Measurements from ENCODE around the gene DNAH10. TPM values are rescaled to one million over a fixed set of nuclear protein-coding genes. Genes with fewer than 3 reads are reported as not detected.
"Not testable (repeated sequence)": the region's sequence is repeated elsewhere in the genome, so short reads cannot be mapped to it uniquely, and the experiment has no call there.

Gene DNAH10
- total RNA-seq, 1 experiment from 2014 or later, result 0.17 TPM

GRCh38 chr12:123788541-123788940, 26.4 kb downstream of the DNAH10 start:
- Mint-ChIP-seq H3K27me3 (ENCODE audit: low read depth) (peaks cover 36% of the 10 kb centered on the region), H3K4me3 (no peak overlapping the region), H3K9me3 (peaks cover 0 to 2% of the 10 kb centered on the region in 2 experiments; a peak in 1 of 5 replicates), H3K27ac (no peak overlapping the region; a peak in 1 of 7 replicates), H3K4me1 (no peaks in the 10 kb centered on the region), H3K36me3 (ENCODE audit: insufficient read depth in 1 of 3, low read depth in 3 of 3) (no peaks in the 10 kb centered on the region; a peak in 1 of 7 replicates)
- Histone ChIP-seq H3K14ac (ENCODE audit: insufficient read depth, low read length) (no peak overlapping the region), H3T11ph (ENCODE audit: low read length) (no peak overlapping the region), H3K18ac (ENCODE audit: insufficient read length, low read depth, low read length) (no peak overlapping the region), H3K9me3 (ENCODE audit: control insufficient read depth, low read depth, low read length) (no peaks in the 10 kb centered on the region), H3K27ac (ENCODE audit: insufficient read length, low read depth, low read length) (no peak overlapping the region), H3K4me1 (ENCODE audit: insufficient read depth, low read length) (no peaks in the 10 kb centered on the region), H2BK12ac (ENCODE audit: insufficient read length, low read depth, low read length) (no peak overlapping the region), H3K23ac (ENCODE audit: insufficient read length, low read depth, low read length) (no peak overlapping the region), H3K27me3 (ENCODE audit: insufficient read depth, low read length) (no peaks in the 10 kb centered on the region), H3K79me1 (ENCODE audit: insufficient read depth, low read depth, low read length, poor library complexity, severe bottlenecking) (no peaks in the 10 kb centered on the region), H3K23me2 (ENCODE audit: insufficient read length, low read depth, low read length, poor library complexity, severe bottlenecking) (peaks cover 2% of the 10 kb centered on the region), H3K79me2 (ENCODE audit: insufficient read depth, low read length) (no peaks in the 10 kb centered on the region), H3K4me2 (ENCODE audit: insufficient read depth, insufficient read length, low read length) (no peak overlapping the region), H4K91ac (ENCODE audit: insufficient read length, low read depth, low read length) (no peak overlapping the region), H4K5ac (ENCODE audit: insufficient read length, low read depth, low read length) (no peak overlapping the region), H4K20me1 (ENCODE audit: control insufficient read depth, insufficient read depth, insufficient read length) (no peaks in the 10 kb centered on the region), H2BK120ac (ENCODE audit: low read depth, low read length, poor library complexity, severe bottlenecking) (no peak overlapping the region), H3K9ac (ENCODE audit: extremely low read depth, insufficient read length, low read length) (no peak overlapping the region), H2BK15ac (ENCODE audit: low read depth, low read length) (no peak overlapping the region), H4K8ac (replicated peaks; ENCODE audit: insufficient read length, low read depth, low read length) (no peak overlapping the region), H2BK5ac (ENCODE audit: insufficient read length, low read length) (no peak overlapping the region), H3K56ac (ENCODE audit: insufficient read length, low read depth, low read length) (no peak overlapping the region), H2AK5ac (ENCODE audit: insufficient read length, low read length) (no peak overlapping the region), H2BK20ac (ENCODE audit: low read depth, low read length, poor library complexity, severe bottlenecking) (no peak overlapping the region), H3K4ac (ENCODE audit: low read depth, low read length) (no peak overlapping the region), H2AFZ (ENCODE audit: low read length) (no peak overlapping the region)
- no peak for TF ChIP-seq CTCF (conservative IDR thresholded peaks at IDR 0.05)
- DNase-seq, result no peak
- WGBS (ENCODE audit: extremely low coverage, insufficient read length, low lambda C conversion rate), result no CpG with 5 or more reads among the region's 9 CpGs

- not testable (repeated sequence) for H3K23ac ChIP-seq (ENCODE audit: insufficient read length, low read depth, low read length); H2BK12ac ChIP-seq (ENCODE audit: insufficient read length, low read depth, low read length); H3K36me3 Mint-ChIP-seq (ENCODE audit: insufficient read depth in 1 of 3, low read depth in 3 of 3); H3K4me3 Mint-ChIP-seq; H2BK20ac ChIP-seq (ENCODE audit: low read depth, low read length, poor library complexity, severe bottlenecking); H3K4ac ChIP-seq (ENCODE audit: low read depth, low read length); H4K20me1 ChIP-seq (ENCODE audit: control insufficient read depth, insufficient read depth, insufficient read length); H3K56ac ChIP-seq (ENCODE audit: insufficient read length, low read depth, low read length); H2AK5ac ChIP-seq (ENCODE audit: insufficient read length, low read length); H3K27ac Mint-ChIP-seq; H2BK15ac ChIP-seq (ENCODE audit: low read depth, low read length); H3K4me2 ChIP-seq (ENCODE audit: insufficient read depth, insufficient read length, low read length); H2BK120ac ChIP-seq (ENCODE audit: low read depth, low read length, poor library complexity, severe bottlenecking); DNase-seq; H2AFZ ChIP-seq (ENCODE audit: low read length); H3K27ac ChIP-seq (ENCODE audit: insufficient read length, low read depth, low read length); H3T11ph ChIP-seq (ENCODE audit: low read length); H2BK5ac ChIP-seq (ENCODE audit: insufficient read length, low read length); H3K23me2 ChIP-seq (ENCODE audit: insufficient read length, low read depth, low read length, poor library complexity, severe bottlenecking); H3K79me1 ChIP-seq (ENCODE audit: insufficient read depth, low read depth, low read length, poor library complexity, severe bottlenecking); H4K5ac ChIP-seq (ENCODE audit: insufficient read length, low read depth, low read length); H4K8ac ChIP-seq (replicated peaks; ENCODE audit: insufficient read length, low read depth, low read length); H3K4me1 ChIP-seq (ENCODE audit: insufficient read depth, low read length); H3K9ac ChIP-seq (ENCODE audit: extremely low read depth, insufficient read length, low read length); H3K9me3 Mint-ChIP-seq; H3K4me1 Mint-ChIP-seq; H3K18ac ChIP-seq (ENCODE audit: insufficient read length, low read depth, low read length); H4K91ac ChIP-seq (ENCODE audit: insufficient read length, low read depth, low read length); H3K14ac ChIP-seq (ENCODE audit: insufficient read depth, low read length); H3K79me2 ChIP-seq (ENCODE audit: insufficient read depth, low read length); H3K27me3 ChIP-seq (ENCODE audit: insufficient read depth, low read length); H3K9me3 ChIP-seq (ENCODE audit: control insufficient read depth, low read depth, low read length)
- WGBS (ENCODE audit: extremely low coverage, insufficient read length, low lambda C conversion rate), result no CpG with 5 or more reads among the region's 8 CpGs
- H3K27me3 Mint-ChIP-seq (ENCODE audit: low read depth), result peaks cover 28% of the 10 kb centered on the region
These were observed 27.3 kb downstream of the DNAH10 start for GRCh38 chr12:123789422-123789821.

All from H9 (cell line).